Ectodermal cell (in vitro differentiated cells): ENCODE measurements around the gene CTRB1.
"Not testable (repeated sequence)": the region's sequence is repeated elsewhere in the genome, so short reads cannot be mapped to it uniquely, and the experiment has no call there.

Experiments
- H3K27ac ChIP-seq: 2 replicates; pipeline ENCODE4 v1.7.0; 2013; ENCODE audit warnings: mild to moderate bottlenecking, low read depth, low read length; ENCODE audit not compliant: insufficient read depth, poor library complexity, severe bottlenecking
- H3K27me3 ChIP-seq: 2 replicates; pipeline ENCODE4 v1.7.0; 2013; ENCODE audit warnings: mild to moderate bottlenecking, low read length; ENCODE audit not compliant: insufficient read depth, control insufficient read depth, poor library complexity, severe bottlenecking
- H3K36me3 ChIP-seq: one replicate; pipeline ENCODE4 v1.7.0; 2013; ENCODE audit warnings: low read length; ENCODE audit not compliant: control insufficient read depth, insufficient read depth
- H3K4me1 ChIP-seq: one replicate; pipeline ENCODE4 v1.7.0; 2013; ENCODE audit warnings: low read length; ENCODE audit not compliant: control insufficient read depth, insufficient read depth
- H3K4me3 ChIP-seq: 2 replicates; pipeline ENCODE4 v1.7.0; 2013; ENCODE audit warnings: low read depth, low read length, control low read depth; ENCODE audit not compliant: insufficient read depth
- H3K9me3 ChIP-seq: 2 replicates; pipeline ENCODE4 v1.7.0; 2013; ENCODE audit warnings: mild to moderate bottlenecking, low read length, moderate library complexity; ENCODE audit not compliant: control insufficient read depth
- WGBS, 2 experiments: methylation state at CpG; one replicate each; pipeline ENCODE4 v1.1.7; 2013; ENCODE audit warnings: missing lambda C conversion rate in 2 of 2; 5-methylcytosine and 5-hydroxymethylcytosine counted together

CTRB1 gene

GRCh38 chr16:75239542-75240122 lies 20.8 kb downstream of the CTRB1 start:
- Histone ChIP-seq H3K27me3 (no peaks in the 10 kb centered on the region), H3K4me1 (peaks cover 22% of the 10 kb centered on the region), H3K27ac (no peak overlapping the region), H3K36me3 (peaks cover 14% of the 10 kb centered on the region), H3K9me3 (no peaks in the 10 kb centered on the region), H3K4me3 (no peak overlapping the region)
- 94 to 95% methylated on average over 19 of the region's 19 CpGs for WGBS, 2 experiments

GRCh38 chr16:75240633-75241032 lies 21.8 kb downstream of the CTRB1 start:
- WGBS, 2 experiments: 92 to 94% methylated on average over 7 of the region's 7 CpGs
- not testable (repeated sequence) for H3K4me3 ChIP-seq, H3K9me3 ChIP-seq, H3K27ac ChIP-seq, H3K27me3 ChIP-seq
- Histone ChIP-seq H3K4me1 (peaks cover 32% of the 10 kb centered on the region), H3K36me3 (peaks cover 14% of the 10 kb centered on the region)

- no peaks in the 10 kb centered on the region for H3K27me3 ChIP-seq
- H3K4me1 ChIP-seq: peaks cover 33% of the 10 kb centered on the region
- no peak overlapping the region for H3K27ac ChIP-seq
- peaks cover 14% of the 10 kb centered on the region for H3K36me3 ChIP-seq
- no peaks in the 10 kb centered on the region for H3K9me3 ChIP-seq
- no peak overlapping the region for H3K4me3 ChIP-seq
- 82 to 85% methylated on average over 8 of the region's 8 CpGs for WGBS, 2 experiments
Observed at GRCh38 chr16:75241412-75241811, 22.6 kb downstream of the CTRB1 start.

- H3K9me3 ChIP-seq: no peaks in the 10 kb centered on the region
- no peaks in the 10 kb centered on the region for H3K27me3 ChIP-seq
- peaks cover 14% of the 10 kb centered on the region for H3K36me3 ChIP-seq
- H3K4me3 ChIP-seq: no peak overlapping the region
- H3K27ac ChIP-seq: no peak overlapping the region
- H3K4me1 ChIP-seq: peaks cover 39% of the 10 kb centered on the region
- WGBS, 2 experiments: 96 to 97% methylated on average over 13 of the region's 13 CpGs
Observed at GRCh38 chr16:75241955-75242354, 23.2 kb downstream of the CTRB1 start.

DNA sequence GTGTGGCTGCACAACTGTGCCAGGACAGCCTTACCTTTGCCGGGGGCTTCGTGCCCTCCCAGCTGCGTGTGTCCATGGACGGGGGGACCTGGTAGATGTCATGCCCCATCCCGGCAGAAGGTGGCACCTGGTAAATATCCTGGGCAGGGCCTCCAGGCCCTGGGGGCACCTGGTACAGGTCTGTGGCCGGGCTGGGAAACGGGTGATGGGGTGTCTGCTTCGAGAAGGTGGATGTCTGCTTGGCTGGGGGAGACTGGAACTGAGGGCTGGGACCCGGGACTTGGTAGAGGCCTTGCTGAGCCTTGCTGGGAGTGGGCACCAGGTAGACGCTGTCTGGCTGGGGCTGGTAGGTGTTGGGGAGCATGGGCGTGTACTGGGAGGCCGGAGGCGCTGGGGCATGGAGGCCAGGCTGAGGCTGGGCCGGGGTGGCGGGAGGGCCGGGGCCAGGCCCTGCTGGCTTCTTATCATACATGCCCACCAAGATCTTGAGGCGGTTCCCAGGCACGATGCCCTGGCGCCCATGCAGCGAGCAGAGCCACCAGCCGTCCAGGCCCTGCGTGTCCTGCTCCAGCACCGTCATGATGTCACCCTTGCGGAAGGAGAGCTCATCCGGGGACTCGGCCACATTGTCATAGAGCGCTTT lies 23.8 kb downstream of the CTRB1 start:
- H3K9me3 ChIP-seq, H3K27me3 ChIP-seq, H3K4me3 ChIP-seq, H3K27ac ChIP-seq: not testable (repeated sequence)
- peaks cover 42% of the 10 kb centered on the region for H3K4me1 ChIP-seq
- peaks cover 14% of the 10 kb centered on the region for H3K36me3 ChIP-seq
- WGBS, 2 experiments: 97% methylated on average over 27 of the region's 27 CpGs

DNA sequence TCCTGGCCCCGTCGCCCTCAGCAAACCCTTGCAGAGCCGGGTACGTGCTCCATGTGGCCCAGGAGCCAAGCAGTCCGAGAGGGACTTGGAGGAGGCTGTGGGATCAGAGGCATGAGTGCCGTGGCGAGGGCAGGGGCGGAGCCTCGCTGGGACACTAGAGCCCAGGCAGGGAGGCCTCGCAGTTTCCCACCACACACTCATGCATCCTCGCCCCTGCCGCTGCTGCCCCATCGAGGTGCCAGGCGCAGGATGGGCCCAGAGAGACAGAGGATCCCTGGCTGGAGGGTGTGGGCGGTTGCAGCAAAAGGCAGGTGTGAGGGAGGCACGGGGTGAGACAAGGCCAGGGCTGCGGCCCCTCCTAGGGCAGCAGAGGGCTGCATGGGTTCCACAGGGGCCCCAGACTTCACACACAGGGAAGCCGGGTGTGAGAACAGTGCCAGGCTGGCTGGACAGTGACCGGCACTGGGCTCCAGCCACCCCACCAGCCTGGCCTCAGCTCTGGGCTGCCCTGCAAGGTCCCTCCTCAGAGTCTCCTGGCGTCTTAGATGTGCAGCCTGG lies 25.0 kb downstream of the CTRB1 start:
- Histone ChIP-seq H3K27me3 (no peaks in the 10 kb centered on the region), H3K9me3 (no peaks in the 10 kb centered on the region), H3K4me3 (no peak overlapping the region), H3K36me3 (peaks cover 14% of the 10 kb centered on the region), H3K4me1 (peaks cover 39% of the 10 kb centered on the region), H3K27ac (no peak overlapping the region)
- 89 to 91% methylated on average over 20 of the region's 20 CpGs for WGBS, 2 experiments

- peaks cover 14% of the 10 kb centered on the region for H3K36me3 ChIP-seq
- peaks cover 36% of the 10 kb centered on the region for H3K4me1 ChIP-seq
- 95% methylated on average over 7 of the region's 7 CpGs for WGBS, 2 experiments
- H3K4me3 ChIP-seq: no peak overlapping the region
- peak overlapping the region; percentile 84 for H3K27ac ChIP-seq
- no peaks in the 10 kb centered on the region for H3K9me3 ChIP-seq
- no peaks in the 10 kb centered on the region for H3K27me3 ChIP-seq
Observed at GRCh38 chr16:75244225-75244809, 25.5 kb downstream of the CTRB1 start.

- Histone ChIP-seq H3K27me3 (peaks cover 2% of the 10 kb centered on the region), H3K27ac (peak overlapping the region; percentile 84), H3K4me1 (peaks cover 40% of the 10 kb centered on the region), H3K9me3 (no peaks in the 10 kb centered on the region), H3K36me3 (peaks cover 14% of the 10 kb centered on the region), H3K4me3 (no peak overlapping the region)
- 44 to 54% methylated on average over 25 of the region's 25 CpGs for WGBS, 2 experiments
Observed at GRCh38 chr16:75244844-75245758, 26.3 kb downstream of the CTRB1 start.

DNA sequence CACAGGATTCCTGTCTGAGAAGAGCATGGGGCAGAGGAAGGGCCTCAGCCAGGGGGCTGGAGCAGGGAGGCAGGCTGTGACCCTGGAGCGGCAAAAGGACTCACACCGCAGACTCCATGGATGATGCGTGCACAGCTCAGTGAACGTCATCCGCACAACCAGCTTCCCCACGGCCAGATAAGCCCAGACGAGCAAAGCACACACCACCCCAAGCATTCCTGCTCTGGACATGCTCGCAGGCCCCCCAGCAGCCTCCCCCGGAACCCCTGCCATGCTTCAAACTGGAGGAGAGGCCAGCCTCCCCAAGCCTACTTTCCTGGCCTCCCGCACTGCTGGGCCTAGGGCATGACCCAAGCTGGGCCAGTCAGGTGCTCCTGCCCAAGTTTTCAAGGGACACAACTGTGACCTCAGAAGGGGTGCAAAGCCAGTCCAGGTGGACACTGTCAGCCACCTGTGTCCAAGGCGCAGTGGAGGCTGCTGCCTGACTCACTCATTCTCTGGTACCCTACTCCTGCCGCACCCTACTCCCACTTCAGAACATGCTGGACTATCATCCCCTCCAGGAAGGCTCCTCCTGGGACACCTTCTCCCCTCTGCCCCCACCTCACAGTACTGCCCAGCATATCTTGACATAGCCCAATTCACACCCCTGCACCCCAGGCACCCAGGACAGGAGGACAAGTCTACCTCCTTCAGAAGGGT lies 27.9 kb downstream of the CTRB1 start:
- Histone ChIP-seq H3K27me3 (peaks cover 8% of the 10 kb centered on the region), H3K27ac (peak overlapping the region; percentile 19), H3K36me3 (peaks cover 10% of the 10 kb centered on the region), H3K4me3 (no peak overlapping the region), H3K9me3 (no peaks in the 10 kb centered on the region), H3K4me1 (peaks cover 45% of the 10 kb centered on the region)
- WGBS, 2 experiments: 92 to 93% methylated on average over 12 of the region's 12 CpGs
